ENCODE results near the gene BIN1.

The BIN1 gene

GRCh38 chr2:127087791-127088495 lies 19.0 kb downstream of the BIN1 start:
- H3K27ac ChIP-seq = no peak overlapping the region
- TF ChIP-seq CTCF (conservative IDR thresholded peaks at IDR 0.05) = no peak

GRCh38 chr2:127086990-127087790 lies 19.8 kb downstream of the BIN1 start:
- no peak for TF ChIP-seq CTCF (conservative IDR thresholded peaks at IDR 0.05)
- no peak overlapping the region for H3K27ac ChIP-seq

GRCh38 chr2:127085317-127085681 lies 21.7 kb downstream of the BIN1 start:
- H3K27ac ChIP-seq = no peak overlapping the region

GRCh38 chr2:127084611-127085316 lies 22.2 kb downstream of the BIN1 start:
- no peak for TF ChIP-seq CTCF (conservative IDR thresholded peaks at IDR 0.05)
- no peak overlapping the region for H3K27ac ChIP-seq

More at GRCh38 chr2:127085317-127085681, 21.7 kb downstream of the BIN1 start:
- no peak for TF ChIP-seq CTCF (conservative IDR thresholded peaks at IDR 0.05)

GRCh38 chr2:127083819-127084503 lies 23.0 kb downstream of the BIN1 start:
- no peak overlapping the region for H3K27ac ChIP-seq
- no peak for TF ChIP-seq CTCF (conservative IDR thresholded peaks at IDR 0.05)

GRCh38 chr2:127082974-127083373 lies 24.0 kb downstream of the BIN1 start:
- TF ChIP-seq CTCF (conservative IDR thresholded peaks at IDR 0.05) = no peak
- H3K27ac ChIP-seq = no peak overlapping the region

Measured in VCaP (cell line).